ENCODE data around the gene CHST11.

DNA sequence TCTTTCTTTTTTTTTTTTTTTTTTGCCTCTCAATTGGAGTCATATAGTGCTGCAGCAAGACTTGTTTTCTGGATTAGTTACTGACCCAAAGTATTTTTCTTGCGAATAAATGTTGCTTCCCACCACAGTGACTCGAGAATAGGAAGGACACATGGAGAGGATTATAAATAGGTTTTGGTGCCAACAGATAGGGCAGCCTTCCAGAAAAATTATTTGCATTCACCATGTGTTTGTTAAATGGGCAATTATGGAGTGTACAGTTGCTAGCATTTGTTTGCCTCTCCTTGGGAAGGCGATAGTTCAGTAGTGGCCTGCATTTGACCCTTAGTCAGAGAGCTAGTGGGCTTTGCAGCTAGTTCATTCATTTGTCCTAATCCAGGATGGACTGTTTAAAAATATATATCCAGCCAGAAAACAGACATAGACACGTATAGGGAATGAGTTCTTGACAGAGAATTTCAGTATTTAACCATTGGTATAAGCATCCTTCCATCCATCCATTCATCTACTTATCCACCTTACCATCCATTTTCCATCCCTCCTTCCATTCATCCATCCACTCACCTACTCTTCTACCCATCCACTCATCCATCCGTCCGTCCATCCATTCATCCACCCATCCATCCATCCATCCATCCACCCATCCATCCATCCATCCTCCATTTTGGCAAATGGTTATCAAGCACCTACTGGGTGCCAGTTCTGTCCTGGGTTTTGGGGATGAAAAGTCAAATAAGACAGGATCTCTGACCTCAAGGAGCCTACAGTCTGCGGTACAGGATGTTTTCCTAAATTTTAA is 67.5 kb downstream of the CHST11 start:
- TF ChIP-seq, protein P1, sequence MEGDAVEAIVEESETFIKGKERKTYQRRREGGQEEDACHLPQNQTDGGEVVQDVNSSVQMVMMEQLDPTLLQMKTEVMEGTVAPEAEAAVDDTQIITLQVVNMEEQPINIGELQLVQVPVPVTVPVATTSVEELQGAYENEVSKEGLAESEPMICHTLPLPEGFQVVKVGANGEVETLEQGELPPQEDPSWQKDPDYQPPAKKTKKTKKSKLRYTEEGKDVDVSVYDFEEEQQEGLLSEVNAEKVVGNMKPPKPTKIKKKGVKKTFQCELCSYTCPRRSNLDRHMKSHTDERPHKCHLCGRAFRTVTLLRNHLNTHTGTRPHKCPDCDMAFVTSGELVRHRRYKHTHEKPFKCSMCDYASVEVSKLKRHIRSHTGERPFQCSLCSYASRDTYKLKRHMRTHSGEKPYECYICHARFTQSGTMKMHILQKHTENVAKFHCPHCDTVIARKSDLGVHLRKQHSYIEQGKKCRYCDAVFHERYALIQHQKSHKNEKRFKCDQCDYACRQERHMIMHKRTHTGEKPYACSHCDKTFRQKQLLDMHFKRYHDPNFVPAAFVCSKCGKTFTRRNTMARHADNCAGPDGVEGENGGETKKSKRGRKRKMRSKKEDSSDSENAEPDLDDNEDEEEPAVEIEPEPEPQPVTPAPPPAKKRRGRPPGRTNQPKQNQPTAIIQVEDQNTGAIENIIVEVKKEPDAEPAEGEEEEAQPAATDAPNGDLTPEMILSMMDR (conservative IDR thresholded peaks at IDR 0.05; ENCODE audit: low read depth, low read length), result no peak
- TF ChIP-seq EZH2 (IDR thresholded peaks at IDR 0.05; ENCODE audit: borderline replicate concordance, low read depth, low read length, poor library complexity, severe bottlenecking), result no peak

Data from A673 (cell line).